GM12864 (cell line): ENCODE results near the gene RERE.

Experiments
- DNase-seq: peaks from one replicate; pipeline ENCODE4 v3.0.0-alpha.2; 2011; ENCODE audit warnings: low read depth
- H3K4me3 ChIP-seq: 2 replicates; pipeline ENCODE4 v1.5.1; 2011; ENCODE audit warnings: mild to moderate bottlenecking, low read depth, low read length, control low read depth
- CTCF ChIP-seq: IDR thresholded peaks from 2 replicates; pipeline ENCODE4 v1.5.1; 2011; ENCODE audit warnings: low read depth, mild to moderate bottlenecking, moderate library complexity, low read length, control low read depth, inconsistent platforms; ENCODE audit errors: missing control alignments

RERE gene

GRCh38 chr1:8461351-8462110 lies 355.9 kb downstream of the RERE start:
- no peak overlapping the region for H3K4me3 ChIP-seq
- no peak for DNase-seq
- TF ChIP-seq CTCF = no peak

DNA sequence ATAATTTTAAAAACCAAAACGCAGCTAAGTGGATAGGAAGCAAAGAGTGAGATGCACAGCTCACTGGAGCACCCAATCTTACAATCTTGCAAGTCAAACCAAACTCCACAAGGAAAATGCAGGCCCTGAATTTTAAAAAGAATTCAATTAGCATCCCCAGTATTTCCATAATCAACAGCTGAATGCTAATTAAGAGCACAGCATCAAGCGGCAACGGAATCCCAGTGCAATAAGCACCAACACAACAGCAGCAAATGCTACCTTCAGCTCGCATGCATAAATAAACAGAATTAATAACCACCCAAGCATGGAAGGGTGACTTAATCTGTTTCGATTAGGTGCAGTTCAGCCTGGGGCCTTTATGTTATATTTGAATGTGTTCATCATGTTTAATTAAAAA lies 356.7 kb downstream of the RERE start:
- no peak for DNase-seq
- TF ChIP-seq CTCF = no peak
- H3K4me3 ChIP-seq = no peak overlapping the region

DNA sequence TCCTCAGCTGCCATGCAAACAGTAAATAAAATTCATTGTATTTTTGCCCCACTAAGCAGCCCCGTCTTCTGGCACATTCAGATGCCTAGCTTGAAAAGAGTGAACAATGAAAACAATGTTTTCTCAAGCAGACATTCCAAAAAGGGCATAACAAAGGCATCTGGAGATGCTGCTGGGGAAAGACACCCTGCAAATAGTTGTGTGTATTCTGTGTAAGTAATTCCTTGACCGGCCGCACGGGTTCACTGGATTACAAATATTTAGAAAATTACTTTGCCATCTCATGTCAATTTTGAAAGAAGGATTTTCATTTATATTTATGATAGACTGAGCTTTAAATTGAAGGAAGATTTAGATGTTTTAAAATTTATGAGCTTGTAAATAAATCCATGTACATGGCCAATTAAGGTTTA lies 357.3 kb downstream of the RERE start:
- H3K4me3 ChIP-seq = no peak overlapping the region
- no peak for TF ChIP-seq CTCF
- no peak for DNase-seq

- TF ChIP-seq CTCF = no peak
- no peak overlapping the region for H3K4me3 ChIP-seq
- no peak for DNase-seq
Observed at GRCh38 chr1:8458607-8459006, 358.8 kb downstream of the RERE start.

GRCh38 chr1:8457760-8458381 lies 359.6 kb downstream of the RERE start:
- no peak overlapping the region for H3K4me3 ChIP-seq
- DNase-seq = no peak
- TF ChIP-seq CTCF = no peak

- DNase-seq = no peak
- H3K4me3 ChIP-seq = no peak overlapping the region
- TF ChIP-seq CTCF = no peak
Observed at GRCh38 chr1:8456991-8457390, 360.4 kb downstream of the RERE start.
